SK-N-MC (cell line): ENCODE measurements around the gene KRT25.

ENCODE experiments used
- DNase-seq: peaks from one replicate; pipeline ENCODE4 v3.0.0-alpha.2; 2011; ENCODE audit warnings: low read depth, low spot score
- H3K27ac ChIP-seq: fragments of 200-600 bp; sonication (generic); 2 replicates; pipeline ENCODE4 v1.5.1; 2016; ENCODE audit warnings: mixed run types
- H3K36me3 ChIP-seq: fragments of 200-600 bp; sonication (generic); 2 replicates; pipeline ENCODE4 v1.6.1; 2017; ENCODE audit warnings: antibody characterized with exemption, low read length, mixed read lengths; ENCODE audit not compliant: insufficient read depth
- H3K4me3 ChIP-seq: fragments of 200-600 bp; sonication (generic); 2 replicates; pipeline ENCODE4 v1.5.1; 2016
- H3K9ac ChIP-seq: fragments of 200-600 bp; sonication (generic); 2 replicates; pipeline ENCODE4 v1.8.0; 2017; ENCODE audit warnings: mixed run types, mixed read lengths; ENCODE audit not compliant: insufficient read length
- H3K9me3 ChIP-seq: fragments of 200-600 bp; sonication (generic); 2 replicates; pipeline ENCODE4 v1.6.1; 2017; ENCODE audit warnings: low read depth, mild to moderate bottlenecking, antibody characterized with exemption, low read length, moderate library complexity, mixed read lengths
- EZH2 ChIP-seq: fragments of 200-600 bp; sonication (generic); IDR thresholded peaks from one replicate; pipeline ENCODE4 v1.6.1; 2017; ENCODE audit warnings: antibody characterized with exemption
- FOXP2 ChIP-seq: optimal IDR thresholded peaks from 2 replicates; pipeline ENCODE3; 2011; ENCODE audit warnings: mild to moderate bottlenecking, moderate library complexity; ENCODE audit not compliant: insufficient read depth; ENCODE audit errors: extremely low read length, control extremely low read depth
- POLR2AphosphoS5 ChIP-seq: IDR thresholded peaks from 2 replicates; pipeline ENCODE4 v1.6.1; 2012; ENCODE audit warnings: mild to moderate bottlenecking, low read depth, low read length, borderline replicate concordance

Gene KRT25

DNA sequence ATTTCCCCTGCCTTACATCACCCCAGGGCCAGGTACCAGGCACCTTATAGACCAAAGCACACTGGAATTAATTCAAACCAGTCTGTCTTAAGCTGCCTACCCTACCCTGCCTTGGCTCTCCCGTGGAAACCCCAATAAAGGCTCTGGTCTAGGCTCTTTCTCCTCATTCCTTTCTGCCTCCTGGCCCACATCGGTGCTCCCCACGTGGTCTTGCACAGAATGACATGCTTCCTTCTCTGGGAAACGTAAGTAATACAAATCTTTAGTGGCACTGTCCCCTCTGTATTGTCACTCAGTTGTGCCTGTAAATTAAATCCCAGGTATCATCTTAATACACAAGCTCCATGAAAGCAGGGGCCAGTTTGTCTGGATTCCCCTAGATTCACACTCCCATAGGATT lies 16.6 kb downstream of the KRT25 start:
- H3K27ac ChIP-seq = no peak overlapping the region
- TF ChIP-seq POLR2AphosphoS5 = no peak
- peaks cover 5% of the 10 kb centered on the region; the same call in 1 of the 2 replicates for H3K9me3 ChIP-seq
- DNase-seq = no peak
- H3K4me3 ChIP-seq = no peak overlapping the region
- no peaks in the 10 kb centered on the region for H3K36me3 ChIP-seq
- no peak overlapping the region for H3K9ac ChIP-seq

GRCh38 chr17:40735016-40735415 lies 20.1 kb downstream of the KRT25 start:
- DNase-seq = no peak

GRCh38 chr17:40734018-40734417 lies 21.1 kb downstream of the KRT25 start:
- H3K4me3 ChIP-seq = no peak overlapping the region
- DNase-seq = no peak
- no peaks in the 10 kb centered on the region for H3K9me3 ChIP-seq
- H3K27ac ChIP-seq = no peak overlapping the region
- TF ChIP-seq FOXP2 = no peak
- TF ChIP-seq POLR2AphosphoS5 = no peak
- no peak for TF ChIP-seq EZH2
- no peak overlapping the region for H3K9ac ChIP-seq
- no peaks in the 10 kb centered on the region for H3K36me3 ChIP-seq

More at GRCh38 chr17:40735016-40735415, 20.1 kb downstream of the KRT25 start:
- H3K4me3 ChIP-seq = no peak overlapping the region
- no peaks in the 10 kb centered on the region for H3K9me3 ChIP-seq
- H3K36me3 ChIP-seq = no peaks in the 10 kb centered on the region
- TF ChIP-seq FOXP2 (no peak), EZH2 (no peak), POLR2AphosphoS5 (no peak)
- no peak overlapping the region for H3K27ac ChIP-seq
- H3K9ac ChIP-seq = no peak overlapping the region

- no peak for DNase-seq
- Histone ChIP-seq H3K36me3 (no peaks in the 10 kb centered on the region), H3K4me3 (no peak overlapping the region), H3K27ac (no peak overlapping the region), H3K9ac (no peak overlapping the region), H3K9me3 (no peaks in the 10 kb centered on the region)
- TF ChIP-seq EZH2 (no peak), POLR2AphosphoS5 (no peak), FOXP2 (no peak)
These were observed 24.2 kb downstream of the KRT25 start for GRCh38 chr17:40730970-40731369.

GRCh38 chr17:40727447-40728231 lies 27.5 kb downstream of the KRT25 start:
- Histone ChIP-seq H3K4me3 (no peak overlapping the region), H3K9me3 (no peaks in the 10 kb centered on the region), H3K36me3 (no peaks in the 10 kb centered on the region), H3K27ac (no peak overlapping the region), H3K9ac (no peak overlapping the region)
- TF ChIP-seq POLR2AphosphoS5 (no peak), EZH2 (no peak), FOXP2 (no peak)
- DNase-seq = no peak

- no peak for TF ChIP-seq EZH2
- no peak for TF ChIP-seq POLR2AphosphoS5
- TF ChIP-seq FOXP2 = no peak
- H3K4me3 ChIP-seq = no peak overlapping the region
- H3K9ac ChIP-seq = no peak overlapping the region
- no peak overlapping the region for H3K27ac ChIP-seq
- H3K36me3 ChIP-seq = no peaks in the 10 kb centered on the region
- H3K9me3 ChIP-seq = no peaks in the 10 kb centered on the region
- DNase-seq = no peak
These were observed 28.2 kb downstream of the KRT25 start for GRCh38 chr17:40726919-40727318.

DNA sequence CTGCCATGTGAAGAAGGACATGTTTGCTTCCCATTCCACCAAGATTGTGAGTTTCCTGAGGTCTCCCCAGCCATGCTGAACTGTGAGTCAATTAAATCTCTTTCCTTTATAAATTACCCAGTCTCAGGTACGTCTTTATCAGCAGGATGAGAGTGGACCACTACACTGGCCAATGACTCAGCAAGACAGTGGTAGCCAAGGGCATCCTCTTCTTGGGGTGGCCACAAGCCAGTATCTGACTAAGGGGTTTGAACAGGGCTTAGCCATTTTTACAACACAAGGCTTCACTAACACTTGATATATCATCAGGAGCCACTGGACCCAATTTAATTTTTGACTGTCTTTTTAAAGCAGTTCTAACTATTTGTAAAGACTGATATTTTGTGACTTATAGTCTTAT lies 30.5 kb downstream of the KRT25 start:
- Histone ChIP-seq H3K27ac (no peak overlapping the region), H3K9ac (no peak overlapping the region), H3K36me3 (no peaks in the 10 kb centered on the region), H3K4me3 (no peak overlapping the region), H3K9me3 (no peaks in the 10 kb centered on the region)
- TF ChIP-seq EZH2 (no peak), FOXP2 (no peak), POLR2AphosphoS5 (no peak)
- DNase-seq = no peak

- no peak for TF ChIP-seq EZH2
- no peak for TF ChIP-seq POLR2AphosphoS5
- no peak for TF ChIP-seq FOXP2
- H3K27ac ChIP-seq = no peak overlapping the region
- no peak overlapping the region for H3K4me3 ChIP-seq
- no peak overlapping the region for H3K9ac ChIP-seq
- no peaks in the 10 kb centered on the region for H3K9me3 ChIP-seq
- no peak for DNase-seq
- no peaks in the 10 kb centered on the region for H3K36me3 ChIP-seq
These were observed 32.9 kb downstream of the KRT25 start for GRCh38 chr17:40722241-40722640.

DNA sequence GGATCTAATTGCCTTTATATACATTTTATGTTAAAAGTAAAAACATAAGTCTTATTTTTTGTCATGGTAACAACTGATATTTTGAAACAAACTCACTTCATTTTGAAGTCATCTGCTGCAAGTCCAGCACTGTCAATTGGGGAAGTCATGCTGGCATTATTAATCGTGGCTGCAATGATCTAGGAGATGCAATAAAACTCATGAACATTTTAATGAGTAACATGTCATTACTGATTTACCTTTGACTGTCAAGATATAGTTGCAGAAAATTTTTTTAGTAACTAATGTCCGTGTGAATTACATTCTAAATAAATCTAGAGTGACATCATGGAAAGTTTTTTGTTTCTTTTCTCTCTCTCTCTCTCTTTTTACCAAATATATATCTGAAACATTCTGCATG lies 34.2 kb downstream of the KRT25 start:
- no peak overlapping the region for H3K4me3 ChIP-seq
- H3K27ac ChIP-seq = no peak overlapping the region
- H3K9ac ChIP-seq = no peak overlapping the region
- no peak for DNase-seq
- no peak for TF ChIP-seq EZH2
- no peak for TF ChIP-seq FOXP2
- TF ChIP-seq POLR2AphosphoS5 = no peak
- H3K36me3 ChIP-seq = no peaks in the 10 kb centered on the region
- no peaks in the 10 kb centered on the region for H3K9me3 ChIP-seq
